GM19035 (cell line): ENCODE data around the gene RPRM.
"Not testable (repeated sequence)": the region's sequence is repeated elsewhere in the genome, so short reads cannot be mapped to it uniquely, and the experiment has no call there.

Experiments used
- ATAC-seq: cut with Tn5 transposase; IDR thresholded peaks from one replicate; pipeline ENCODE4 v1.9.1; 2021; ENCODE audit not compliant: unreplicated experiment

The RPRM gene

DNA sequence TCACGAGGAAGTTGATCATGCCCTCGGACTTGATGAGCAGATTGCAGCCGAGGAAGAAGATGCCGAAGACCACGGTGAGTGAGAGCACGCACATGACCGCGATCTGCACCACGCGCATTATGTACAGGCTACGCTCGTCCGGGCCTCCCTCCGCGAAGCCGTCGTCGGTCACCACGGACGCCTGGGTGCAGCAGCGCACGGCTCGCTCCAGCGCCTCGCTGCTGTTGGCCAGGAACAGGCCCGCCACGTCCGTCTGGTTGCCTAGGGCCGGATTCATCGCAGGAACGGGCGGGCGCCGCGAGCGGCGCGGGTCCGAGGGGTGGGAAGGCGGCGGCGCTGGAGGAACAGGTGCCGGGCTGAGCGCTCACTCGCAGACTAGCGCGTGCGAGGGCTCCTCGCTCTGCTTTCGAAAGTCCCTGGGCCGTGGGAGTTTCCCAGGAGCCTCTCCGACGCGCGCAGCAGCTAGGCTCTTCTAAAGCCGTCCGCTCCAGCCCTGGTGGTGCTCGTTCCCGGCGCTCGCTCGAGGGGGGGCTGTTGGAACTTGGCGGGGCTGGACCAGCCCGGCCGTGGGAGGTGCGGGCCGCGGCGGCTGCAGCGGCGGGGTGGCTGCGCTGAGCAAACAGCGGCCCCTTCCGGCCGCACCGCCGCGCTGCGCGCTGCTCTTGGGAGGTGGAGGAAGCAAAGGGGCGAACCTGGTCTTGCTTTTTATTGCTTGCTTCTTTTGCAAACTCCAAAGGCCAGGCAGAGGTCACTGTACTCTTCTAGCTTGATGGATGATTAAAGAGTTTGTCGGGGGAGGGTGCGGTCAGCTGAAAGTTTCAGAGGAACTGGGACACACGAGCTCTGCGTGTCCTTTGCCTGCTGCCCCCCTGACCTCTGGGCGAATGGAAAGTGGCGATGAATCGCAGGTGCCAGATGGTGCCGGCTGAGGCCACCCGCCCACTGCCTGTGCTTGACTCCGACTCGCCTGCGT lies at the start of gene RPRM:
RPRM (minus strand) TSS at position 474 of the 973 bp plus-strand sequence; CDS start at position 277, 197 bp downstream.
- ATAC-seq = peak; percentile 93

DNA sequence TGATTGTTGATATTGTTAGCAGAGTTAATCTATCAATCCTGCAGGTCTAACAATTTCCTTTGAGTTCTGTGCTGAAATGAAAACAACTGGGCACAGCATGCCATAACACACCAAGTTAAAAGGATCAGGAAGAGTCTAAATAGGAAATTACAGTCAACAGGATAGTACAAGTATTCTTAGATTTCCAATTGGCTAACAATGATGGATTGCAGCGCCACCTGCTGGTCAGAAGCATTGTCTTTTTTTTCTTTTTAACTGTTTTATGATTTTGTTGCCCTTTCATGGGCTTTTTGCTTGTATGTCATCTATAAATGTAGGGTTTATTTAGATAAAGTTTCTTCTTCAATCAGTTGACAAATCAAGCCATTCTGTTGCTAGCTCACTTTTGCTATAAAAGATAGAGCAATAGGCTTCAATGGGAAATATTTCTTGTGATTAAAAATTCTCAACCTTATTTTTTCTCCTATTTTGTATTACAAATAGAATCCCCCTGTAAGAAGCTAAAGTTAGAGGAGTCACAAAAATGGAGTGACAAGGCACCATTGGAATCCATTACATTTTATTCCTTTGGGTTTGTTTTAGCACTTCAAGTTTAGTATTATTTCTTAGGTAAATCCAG lies 40.8 kb upstream of the RPRM start:
- no peak for ATAC-seq

DNA sequence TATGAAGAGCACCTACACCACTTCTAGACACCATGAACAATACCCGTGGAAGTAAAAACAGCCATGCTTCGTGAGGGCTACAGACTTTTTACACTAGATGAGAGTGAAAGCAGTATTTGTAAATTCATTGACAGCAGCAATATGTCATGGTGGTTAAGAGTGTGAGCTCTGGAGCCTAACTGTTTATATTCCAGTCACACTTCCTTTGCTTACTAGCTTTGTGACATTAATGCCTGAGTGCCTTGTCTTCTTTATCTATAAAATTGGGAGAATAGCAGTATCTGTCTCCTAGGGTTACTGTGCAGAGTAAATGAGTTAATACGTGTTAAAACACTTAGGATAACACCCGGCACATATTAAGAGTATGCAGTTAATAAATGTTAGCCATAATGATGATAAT lies 33.8 kb upstream of the RPRM start:
- ATAC-seq = no peak

DNA sequence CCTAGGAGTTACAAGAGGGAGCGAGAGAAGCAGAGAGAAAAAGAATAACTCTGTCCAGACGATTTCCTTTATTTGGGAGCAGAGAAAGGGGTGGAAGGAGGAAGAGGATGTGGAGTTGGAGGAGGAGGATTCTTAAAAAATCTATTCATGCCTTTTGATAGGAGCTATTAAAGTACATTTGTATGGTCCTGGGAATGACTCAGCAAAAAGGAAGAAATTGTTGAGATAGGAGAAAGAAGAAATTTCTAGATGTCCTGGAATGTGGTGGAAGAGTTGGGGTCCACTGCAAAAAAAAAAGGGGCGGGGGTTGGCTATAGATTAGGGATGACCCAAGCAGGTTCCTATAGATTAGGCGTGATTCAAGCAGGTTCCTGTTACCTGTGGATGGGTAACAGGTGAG lies 32.4 kb upstream of the RPRM start:
- no peak for ATAC-seq

DNA sequence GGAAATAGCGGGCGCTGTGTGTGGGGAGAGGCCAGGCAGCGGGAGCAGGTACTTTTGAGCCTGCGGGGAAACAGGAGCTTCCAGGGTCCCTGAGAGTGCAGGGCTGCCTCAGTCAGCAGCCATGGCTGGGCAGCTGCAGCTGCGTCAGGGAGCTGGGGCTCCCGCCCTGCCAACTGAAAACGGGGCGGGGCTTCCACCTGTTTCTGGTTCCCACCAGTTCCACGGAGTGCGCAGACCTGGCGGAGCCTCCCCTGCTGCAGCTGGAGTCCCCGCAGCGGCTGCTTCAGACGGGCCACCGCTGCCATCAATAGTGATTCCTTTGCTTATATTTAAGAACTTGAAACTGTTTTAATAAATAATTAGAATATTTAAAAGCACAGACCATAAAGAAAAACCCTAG lies 30.6 kb upstream of the RPRM start:
- ATAC-seq = no peak

DNA sequence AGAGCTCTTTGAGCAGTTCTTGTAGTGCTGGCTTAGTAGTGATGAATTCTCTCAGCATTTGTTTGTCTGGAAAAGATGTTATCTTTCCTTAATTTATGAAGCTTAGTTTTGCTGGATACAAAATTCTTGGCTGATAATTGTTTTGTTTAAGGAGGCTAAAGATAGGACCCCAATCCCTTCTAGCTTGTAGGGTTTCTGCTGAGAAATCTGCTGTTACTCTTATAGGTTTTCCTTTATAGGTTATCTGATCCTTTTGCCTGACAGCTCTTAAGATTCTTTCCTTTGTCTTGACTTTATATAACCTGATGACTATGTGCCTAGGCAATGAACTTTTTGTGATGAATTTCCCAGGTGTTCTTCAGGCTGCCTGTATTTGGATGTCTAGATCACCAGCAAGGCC lies 27.9 kb upstream of the RPRM start:
- ATAC-seq = not testable (repeated sequence)

DNA sequence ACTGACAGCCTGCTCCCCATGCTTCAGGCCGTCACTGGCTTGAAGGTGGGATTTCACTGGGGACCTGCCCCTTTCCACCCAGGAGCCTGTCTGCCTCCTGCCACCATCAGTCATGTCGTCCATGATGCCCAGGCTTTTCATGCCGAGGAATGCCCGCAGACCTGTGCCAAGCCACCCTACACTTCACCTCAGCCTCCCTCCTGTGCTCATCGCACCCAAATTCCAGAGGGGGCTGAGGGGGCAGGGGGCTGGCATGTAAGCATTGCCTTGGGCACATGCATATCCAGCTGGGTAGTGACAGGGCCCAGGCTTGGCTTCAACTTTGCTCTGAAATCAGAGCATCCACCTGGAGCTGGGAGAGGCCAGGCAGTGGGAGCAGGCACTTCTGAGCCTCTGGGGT lies 20.9 kb upstream of the RPRM start:
- no peak for ATAC-seq

DNA sequence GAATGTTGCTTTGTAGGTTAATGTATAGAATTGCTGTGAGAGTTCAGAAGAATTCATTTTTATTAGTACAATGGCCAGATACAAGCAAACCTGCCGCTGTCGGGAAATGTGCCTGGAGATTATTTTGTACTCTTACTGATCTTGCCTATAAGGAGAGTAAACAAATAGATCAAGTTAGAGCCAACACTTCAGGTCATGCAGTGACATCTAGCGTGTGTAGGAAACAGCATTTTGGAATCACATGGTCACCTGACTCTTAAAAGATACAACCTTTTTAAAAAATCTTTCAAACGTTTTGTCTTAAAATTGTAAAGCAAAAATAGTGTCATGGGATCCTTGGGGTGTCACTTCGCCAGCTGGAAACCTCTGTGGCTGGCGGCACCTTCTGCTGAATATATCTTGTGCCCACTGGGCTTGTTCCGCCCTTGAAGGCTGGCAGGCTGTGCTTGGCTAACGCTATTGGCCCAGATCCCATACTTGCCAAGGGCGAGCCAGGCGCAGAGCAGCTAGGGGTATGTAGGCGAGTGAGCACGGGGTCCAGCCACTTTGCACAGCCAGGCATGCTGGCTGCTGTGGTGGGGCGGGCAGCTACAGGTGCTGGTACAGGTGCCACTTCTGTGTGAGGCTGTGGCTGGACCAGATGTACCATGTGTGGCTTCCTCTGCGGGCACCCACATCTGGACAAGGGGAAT lies 19.5 kb upstream of the RPRM start:
- ATAC-seq = no peak

DNA sequence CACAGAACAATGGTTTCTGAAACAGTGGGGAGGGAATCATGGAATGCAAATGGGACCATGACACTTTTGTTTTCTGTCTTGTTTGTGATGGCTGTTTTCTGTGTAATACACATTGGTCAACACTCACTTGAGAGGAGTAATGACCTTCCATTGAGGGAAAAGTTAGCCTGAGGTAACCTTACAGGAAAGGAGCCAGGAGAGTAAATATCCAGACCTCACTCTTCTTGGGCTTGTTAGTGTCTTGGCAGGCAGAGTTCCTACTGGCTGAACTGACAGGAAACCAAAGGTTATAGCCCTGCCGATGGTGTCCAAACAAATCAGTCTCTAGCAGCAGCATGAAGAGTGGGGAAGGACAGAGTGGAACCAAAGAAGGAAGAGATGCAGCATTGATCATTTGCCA lies 17.2 kb upstream of the RPRM start:
- no peak for ATAC-seq

DNA sequence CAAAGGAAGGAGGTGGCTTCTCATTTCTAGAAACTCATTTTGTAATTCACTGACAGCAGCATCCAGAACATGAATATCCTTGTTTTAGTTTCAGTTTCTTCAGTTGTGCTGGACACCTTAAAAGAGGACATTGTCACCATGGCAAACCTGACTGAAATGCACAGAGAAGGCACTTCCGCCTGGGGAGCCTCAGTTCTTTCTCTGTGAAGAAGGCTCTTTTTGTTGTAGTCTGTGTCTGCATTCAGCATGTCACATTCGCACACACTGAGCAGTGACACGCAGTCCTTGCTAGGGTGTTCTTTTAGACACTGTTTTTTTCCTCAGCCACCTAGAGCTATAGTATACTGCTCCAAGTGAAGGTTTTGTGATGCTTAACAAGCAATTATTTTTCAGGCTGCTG lies 9.5 kb upstream of the RPRM start:
- ATAC-seq = no peak

DNA sequence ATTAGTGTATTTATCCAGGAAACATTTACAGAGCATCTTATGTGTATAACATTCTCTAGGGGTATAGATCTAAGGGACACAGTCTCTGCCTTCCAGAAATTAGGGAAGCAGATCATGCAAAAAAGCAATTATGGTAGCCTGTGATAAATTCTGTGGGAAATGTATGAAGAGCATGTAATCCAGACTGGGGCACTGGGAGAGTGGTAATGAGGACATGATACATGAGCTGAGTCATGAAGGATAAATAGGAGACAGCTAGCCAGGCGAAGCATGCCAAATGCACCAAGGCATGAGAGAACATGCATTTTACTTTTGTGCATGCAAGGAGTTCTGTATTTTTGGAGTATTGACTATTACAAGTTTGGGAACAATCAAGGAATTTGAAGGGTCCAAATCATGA lies 8.9 kb upstream of the RPRM start:
- no peak for ATAC-seq

DNA sequence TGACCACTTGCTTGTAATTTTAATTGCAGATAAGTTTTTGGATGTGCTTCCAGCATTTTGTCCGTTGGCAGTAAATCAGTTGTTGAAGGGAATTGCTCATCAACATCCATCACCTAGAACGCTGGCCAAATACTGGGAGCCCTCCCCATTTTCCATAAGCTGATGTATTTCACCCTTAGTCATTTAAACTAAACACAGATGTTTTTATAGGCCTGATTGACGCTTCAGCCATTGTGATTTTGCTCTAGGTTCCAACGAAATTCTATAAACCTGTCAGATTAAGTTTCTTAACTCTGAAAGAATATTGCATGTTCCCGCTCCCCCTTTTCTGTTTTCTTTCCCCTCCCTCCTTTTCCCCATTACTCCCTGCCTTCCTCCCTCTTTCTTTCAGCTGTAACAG lies 1.0 kb upstream of the RPRM start:
- no peak for ATAC-seq

DNA sequence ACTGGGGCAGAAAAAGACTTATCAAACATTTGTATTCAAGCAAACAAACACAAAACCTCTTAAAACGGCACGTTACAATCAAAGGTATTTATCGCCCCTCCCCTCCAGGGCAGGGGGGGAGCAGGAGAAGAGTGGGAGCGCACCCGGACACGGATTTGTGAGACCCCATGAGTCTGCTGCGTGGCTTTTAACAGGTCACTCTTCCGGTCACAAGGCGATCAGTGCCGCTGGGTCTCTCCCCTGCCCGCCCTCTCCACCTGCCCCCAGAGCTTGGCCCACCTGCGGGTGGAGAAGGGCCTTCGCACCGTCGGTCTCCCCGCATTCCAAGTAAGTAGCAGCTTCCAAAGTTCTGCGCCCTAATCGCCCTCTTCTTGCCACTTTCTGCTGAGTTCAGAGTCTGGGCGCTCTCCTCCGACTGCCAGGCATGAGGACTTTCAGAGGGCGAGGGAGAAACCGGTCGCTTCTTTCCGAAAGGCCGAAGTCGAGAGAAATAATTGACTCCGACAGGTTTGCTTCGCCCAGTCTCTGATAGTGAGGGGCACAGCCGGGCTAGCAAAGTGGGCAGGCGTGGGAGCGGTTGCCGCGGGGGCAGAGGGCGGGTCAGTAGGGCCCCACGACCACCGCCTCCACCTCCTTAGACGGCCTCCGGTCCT lies 800 bp downstream of the RPRM start:
- no peak for ATAC-seq

DNA sequence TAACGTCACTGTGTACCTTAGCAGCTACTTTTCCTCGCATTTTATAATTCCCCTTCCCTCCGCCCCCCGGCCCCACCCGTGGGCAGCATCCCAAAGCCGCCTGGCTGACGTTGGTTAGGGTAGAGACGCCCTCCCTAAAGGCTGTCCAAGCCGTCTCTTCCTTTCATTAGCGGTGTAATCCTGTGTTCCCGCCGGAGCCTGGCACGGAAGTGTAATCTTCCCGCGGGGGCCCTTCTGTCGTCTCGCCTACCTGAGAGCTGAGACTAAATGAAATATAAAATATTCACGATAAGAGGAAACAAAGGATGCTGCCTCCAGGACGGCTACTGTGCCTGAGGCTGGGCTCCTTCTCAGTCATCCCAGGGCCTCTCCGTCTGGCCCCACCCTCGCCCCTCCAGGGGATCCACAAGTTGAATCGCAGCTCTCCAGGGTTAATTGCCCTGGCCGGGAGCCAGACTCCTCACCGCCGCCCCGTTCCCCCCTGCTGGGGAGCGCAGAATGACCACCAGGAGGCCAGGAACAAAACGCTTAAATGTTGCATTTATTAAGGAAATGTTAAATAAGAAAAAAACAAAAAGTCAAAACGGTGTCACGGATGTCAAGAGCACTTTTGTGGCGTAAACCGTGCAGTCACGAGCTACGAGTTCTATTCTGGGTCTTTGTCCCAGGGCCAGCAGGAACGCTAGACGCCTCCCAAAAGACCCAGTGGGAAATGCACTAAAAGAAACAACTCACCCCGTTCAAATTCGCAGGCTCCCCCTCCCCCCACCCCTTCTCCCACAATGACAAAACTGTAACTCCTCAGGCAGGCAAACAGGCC lies 1.5 kb downstream of the RPRM start:
- no peak for ATAC-seq

DNA sequence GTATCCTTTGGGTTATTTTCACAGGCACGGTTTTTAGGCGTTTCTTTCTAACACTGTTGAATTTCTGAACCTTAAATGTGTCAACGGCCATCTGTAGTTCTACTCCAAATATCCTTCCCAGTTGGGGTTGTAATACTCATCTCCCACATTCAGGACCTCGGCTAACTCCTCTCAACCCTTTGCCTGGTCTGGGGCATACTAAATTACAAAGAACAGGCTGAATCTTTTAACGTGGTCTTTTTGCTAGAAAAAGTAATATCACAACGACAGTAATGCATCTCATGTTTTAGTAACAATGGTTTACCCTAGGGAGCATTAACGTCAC lies 2.1 kb downstream of the RPRM start:
- no peak for ATAC-seq

DNA sequence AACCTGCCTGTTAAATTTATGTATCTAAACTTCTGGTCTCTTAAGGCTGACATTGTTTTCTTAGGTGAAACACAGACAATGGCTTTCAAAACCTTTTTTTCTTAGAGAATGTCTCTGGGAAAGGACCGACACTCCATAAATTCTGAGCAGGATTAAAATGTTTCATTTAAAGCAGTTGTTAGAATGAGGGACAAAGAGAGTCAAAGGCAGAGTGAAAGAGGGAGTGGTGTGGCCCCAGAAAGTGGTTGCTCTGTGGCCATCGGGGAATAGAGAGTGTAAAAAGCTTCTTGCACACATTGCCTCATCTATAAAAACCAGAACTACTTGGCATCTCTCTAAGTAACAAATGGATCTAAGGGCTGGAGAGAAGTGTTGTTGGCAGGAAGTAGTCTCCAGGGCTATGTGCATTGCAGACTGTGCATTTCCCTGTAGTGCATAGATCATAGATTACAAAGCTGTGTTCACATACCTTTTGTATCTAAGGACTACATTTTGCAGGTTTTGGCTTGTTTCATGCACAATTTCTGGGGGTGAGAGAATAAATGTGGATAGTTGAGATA lies 3.6 kb downstream of the RPRM start:
- no peak for ATAC-seq

DNA sequence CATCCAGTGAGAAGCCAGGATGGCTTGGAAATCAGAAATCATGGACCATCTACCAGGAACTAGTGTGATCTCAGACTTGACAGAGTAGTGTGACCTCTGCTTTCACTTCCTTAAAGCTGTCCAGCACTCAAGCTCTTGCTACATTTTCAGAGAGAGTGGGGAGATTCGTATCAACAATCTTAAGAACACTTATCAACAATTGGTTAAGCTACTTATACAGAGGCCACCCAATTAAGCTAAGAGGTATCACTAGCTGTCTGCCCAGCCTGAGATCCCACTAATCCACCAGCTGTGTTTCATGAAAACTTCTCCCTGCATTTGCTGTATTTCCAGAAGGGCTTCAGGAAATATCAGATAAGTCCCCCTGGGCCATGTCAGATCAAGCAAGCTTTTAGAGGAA lies 4.2 kb downstream of the RPRM start:
- ATAC-seq = no peak

DNA sequence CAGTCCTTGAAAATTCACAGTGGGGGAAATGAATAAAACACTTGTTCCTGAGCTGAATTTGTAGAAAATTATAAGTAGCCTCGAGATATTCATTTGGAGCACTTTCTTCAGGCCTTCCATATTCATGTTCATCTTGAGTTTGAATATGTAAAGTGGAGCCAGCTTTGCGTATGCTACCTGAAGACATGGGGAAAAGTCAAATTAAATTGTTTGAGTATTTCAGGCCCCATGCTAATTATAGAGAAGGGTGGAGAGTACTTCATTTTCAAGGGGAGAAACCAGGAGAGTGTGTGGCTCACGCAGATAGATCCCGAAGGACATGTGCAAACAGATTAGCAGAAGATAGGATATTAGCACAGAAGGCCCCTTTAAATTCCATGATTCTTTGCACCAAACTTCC lies 7.7 kb downstream of the RPRM start:
- no peak for ATAC-seq

DNA sequence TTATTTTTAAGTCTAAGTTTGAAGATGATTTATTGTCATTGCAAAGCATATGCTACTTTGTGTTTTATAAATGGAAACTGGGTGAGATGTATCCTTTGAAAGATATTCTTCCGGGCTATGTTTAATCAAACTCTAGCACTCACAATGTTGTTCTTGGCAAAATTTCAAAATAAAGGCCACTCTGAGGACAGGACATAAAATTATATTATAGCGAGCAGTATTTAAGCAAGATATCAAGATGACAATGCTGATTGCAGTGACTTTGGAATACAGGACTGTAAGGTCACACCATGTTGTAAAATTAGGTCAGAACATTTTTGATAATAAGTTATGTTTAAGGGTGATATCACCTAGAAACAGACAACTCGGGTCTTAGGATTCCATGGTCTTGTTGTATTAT lies 14.2 kb downstream of the RPRM start:
- no peak for ATAC-seq

DNA sequence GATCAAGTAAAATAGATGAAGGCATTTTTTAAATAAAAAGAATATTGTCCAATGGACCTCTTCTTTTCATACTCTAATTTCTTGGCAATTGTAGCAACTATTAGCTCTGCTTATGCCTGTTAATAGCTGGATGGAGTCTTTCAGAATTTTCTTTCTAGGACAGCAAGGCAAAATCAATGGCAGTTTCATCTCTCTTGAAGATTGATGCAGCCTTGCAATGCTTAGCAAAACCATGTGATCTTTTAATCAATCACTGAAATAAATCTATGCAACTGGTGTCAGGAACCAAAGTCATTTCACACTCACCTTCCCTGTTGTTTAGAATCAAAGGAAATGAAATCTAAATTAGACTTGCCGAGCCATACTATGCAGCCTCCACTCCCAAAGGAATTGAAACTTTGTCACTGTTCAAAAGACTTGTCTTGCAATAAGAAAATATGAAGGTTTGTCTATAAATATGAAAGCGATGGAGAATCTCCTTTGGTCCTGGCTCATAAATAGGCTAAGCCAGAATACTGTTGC lies 16.2 kb downstream of the RPRM start:
- ATAC-seq = no peak
